ENCODE data around the gene DDX47.
"Not testable (repeated sequence)": the region's sequence is repeated elsewhere in the genome, so short reads cannot be mapped to it uniquely, and the experiment has no call there.

Gene DDX47

GRCh38 chr12:12796928-12797793 is 16.0 kb upstream of the DDX47 start:
- DNase-seq (ENCODE audit: low read depth in 2 of 3, low spot score in 2 of 3): no peak

- DNase-seq (ENCODE audit: low read depth in 2 of 3, low spot score in 2 of 3): no peak
Observed at GRCh38 chr12:12797794-12798152, 15.4 kb upstream of the DDX47 start.

- DNase-seq (ENCODE audit: low read depth in 2 of 3, low spot score in 2 of 3): no peak
Observed at GRCh38 chr12:12798480-12798879, 14.7 kb upstream of the DDX47 start.

GRCh38 chr12:12799163-12799920 is 13.8 kb upstream of the DDX47 start:
- no peak for DNase-seq (ENCODE audit: low read depth in 2 of 3, low spot score in 2 of 3)

GRCh38 chr12:12800406-12801180 is 12.6 kb upstream of the DDX47 start:
- no peak for DNase-seq (ENCODE audit: low read depth in 2 of 3, low spot score in 2 of 3)

GRCh38 chr12:12801656-12802055 is 11.5 kb upstream of the DDX47 start:
- DNase-seq (ENCODE audit: low read depth in 2 of 3, low spot score in 2 of 3): not testable (repeated sequence)

GRCh38 chr12:12803186-12803585 is 10.0 kb upstream of the DDX47 start:
- no peak for DNase-seq (ENCODE audit: low read depth in 2 of 3, low spot score in 2 of 3)

GRCh38 chr12:12804011-12804410 is 9.1 kb upstream of the DDX47 start:
- DNase-seq (ENCODE audit: low read depth in 2 of 3, low spot score in 2 of 3): no peak

- no peak for DNase-seq (ENCODE audit: low read depth in 2 of 3, low spot score in 2 of 3)
Observed at GRCh38 chr12:12804432-12804886, 8.7 kb upstream of the DDX47 start.

- DNase-seq (ENCODE audit: low read depth in 2 of 3, low spot score in 2 of 3): no peak
Observed at GRCh38 chr12:12806784-12807516, 6.2 kb upstream of the DDX47 start.

- not testable (repeated sequence) for DNase-seq (ENCODE audit: low read depth in 2 of 3, low spot score in 2 of 3)
Observed at GRCh38 chr12:12807517-12807903, 5.6 kb upstream of the DDX47 start.

GRCh38 chr12:12807970-12808702 is 5.0 kb upstream of the DDX47 start:
- peak in 1 of 3 experiments; percentile 12 for DNase-seq (ENCODE audit: low read depth in 2 of 3, low spot score in 2 of 3)

- no peak for DNase-seq (ENCODE audit: low read depth in 2 of 3, low spot score in 2 of 3)
Observed at GRCh38 chr12:12810553-12811021, 2.6 kb upstream of the DDX47 start.

- no peak for DNase-seq (ENCODE audit: low read depth in 2 of 3, low spot score in 2 of 3)
Observed at GRCh38 chr12:12811343-12811742, 1.8 kb upstream of the DDX47 start.

- no peak for DNase-seq (ENCODE audit: low read depth in 2 of 3, low spot score in 2 of 3)
Observed at GRCh38 chr12:12812174-12812573, 972 bp upstream of the DDX47 start.

- no peak for DNase-seq (ENCODE audit: low read depth in 2 of 3, low spot score in 2 of 3)
Observed at GRCh38 chr12:12812618-12813119, 477 bp upstream of the DDX47 start.

- DNase-seq (ENCODE audit: low read depth in 2 of 3, low spot score in 2 of 3): no peak
Observed at GRCh38 chr12:12817616-12818015, 4.5 kb downstream of the DDX47 start.

- DNase-seq (ENCODE audit: low read depth in 2 of 3, low spot score in 2 of 3): no peak
Observed at GRCh38 chr12:12818701-12819100, 5.6 kb downstream of the DDX47 start.

GRCh38 chr12:12819221-12819620 is 6.1 kb downstream of the DDX47 start:
- no peak for DNase-seq (ENCODE audit: low read depth in 2 of 3, low spot score in 2 of 3)

All from activated CD8-positive, alpha-beta memory T cell treated with anti-CD3 and anti-CD28 coated beads for 48 hours (primary cell).